Testis (tissue), 3 donors: ENCODE measurements around the gene ATP8A1. TPM values are rescaled to one million over a fixed set of nuclear protein-coding genes. Genes with fewer than 3 reads are reported as not detected.

Experiments used
- DNase-seq: peaks from one replicate; pipeline ENCODE4 v3.0.0-alpha.2; 2019
- H3K27ac ChIP-seq, 2 donors: fragments of 200-600 bp; sonication (generic); one replicate each; pipeline ENCODE4 v1.5.1; 2019
- H3K27me3 ChIP-seq: fragments of 200-600 bp; sonication (generic); one replicate; pipeline ENCODE4 v1.5.1; 2019
- H3K36me3 ChIP-seq: fragments of 200-600 bp; sonication (generic); one replicate; pipeline ENCODE4 v1.5.1; 2017; ENCODE audit warnings: low read depth; ENCODE audit errors: missing control alignments
- H3K4me1 ChIP-seq: fragments of 200-600 bp; sonication (generic); one replicate; pipeline ENCODE4 v1.5.1; 2019
- H3K4me3 ChIP-seq, 2 donors: fragments of 200-600 bp; sonication (generic); one replicate each; pipeline ENCODE4 v1.5.1; 2017 to 2019
- H3K9me3 ChIP-seq: fragments of 200-600 bp; sonication (generic); one replicate; pipeline ENCODE4 v1.5.1; 2017
- POLR2A ChIP-seq: fragments of 450-650 bp; IDR thresholded peaks from one replicate; pipeline ENCODE4 v1.6.1; 2017; ENCODE audit warnings: antibody characterized with exemption, mild to moderate bottlenecking, moderate library complexity
- WGBS, 2 donors: methylation state at CpG; one replicate each; pipeline ENCODE4 v1.1.5; 2018; 5-methylcytosine and 5-hydroxymethylcytosine counted together
- intact Hi-C: fragments of 100-400 bp; cut with DNase I; formaldehyde crosslinking; loops from one replicate; pipeline ENCODE4 v1.15.1; 2023; ENCODE audit warnings: low total_unique reads
- polyA plus RNA-seq: library from polyadenylated mRNA; stranded (reverse); fragments of 350-450 nt; fragmentation: Illumina TruSeq; extraction: RNeasy Lipid Tissue Mini Kit (QIAGEN cat#74804); gene quantifications from one replicate; pipeline ENCODE4 v1.2.3, GENCODE V29; 2014; ENCODE audit warnings: low read depth, low replicate concordance; ENCODE audit not compliant: insufficient read depth
- total RNA-seq, 2 donors: library from RNA; depleted of rRNA; stranded (reverse); fragments of >200 nt; gene quantifications; one replicate each; pipeline ENCODE4 v1.2.3, GENCODE V29; 2016
- TF ChIP-seq, protein P1 (sequence below), 3 experiments: fragments of 450-650 bp in 2 of 3; fragments of 200-600 bp in 1 of 3; sonication (generic) in 1 of 3; IDR thresholded peaks; one replicate each; pipeline ENCODE4 v1.5.1; 2016 to 2019; ENCODE audit warnings: antibody characterized with exemption in 3 of 3, mild to moderate bottlenecking in 2 of 3, moderate library complexity in 1 of 3

ATP8A1 gene
- total and polyA plus RNA-seq, 3 donors from 2014 or later: 5.5 to 32.5 (median 18.8) TPM

DNA sequence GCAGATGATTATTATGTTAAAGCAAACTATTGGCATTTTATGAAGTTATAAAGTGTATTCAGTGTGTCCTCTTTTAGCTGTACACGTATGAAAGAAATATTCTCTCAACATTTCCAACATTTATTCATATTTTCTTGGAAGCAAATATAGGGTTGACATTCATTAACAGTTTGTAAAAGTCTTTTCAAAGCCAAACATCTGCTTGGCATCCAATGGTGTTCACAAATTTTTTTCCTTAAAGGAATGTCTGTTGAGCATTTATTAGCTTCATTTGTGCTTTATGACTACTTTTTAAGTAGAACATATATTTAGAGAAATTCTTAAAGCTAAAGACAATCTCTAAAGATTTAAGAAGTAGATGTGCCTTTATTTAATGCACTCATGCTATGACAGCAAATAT is 176.6 kb downstream of the ATP8A1 start:
- 74 to 77% methylated on average over 1 of the region's 1 CpG for WGBS, 2 donors
- Histone ChIP-seq H3K36me3 (no peaks in the 10 kb centered on the region), H3K9me3 (no peaks in the 10 kb centered on the region), H3K4me1 (no peaks in the 10 kb centered on the region), H3K4me3 (no peak overlapping the region), H3K27ac (no peak overlapping the region), H3K27me3 (no peaks in the 10 kb centered on the region)
- no peak for DNase-seq
- intact Hi-C loops: no loop called here
- no peak for TF ChIP-seq POLR2A
- TF ChIP-seq, protein P1, sequence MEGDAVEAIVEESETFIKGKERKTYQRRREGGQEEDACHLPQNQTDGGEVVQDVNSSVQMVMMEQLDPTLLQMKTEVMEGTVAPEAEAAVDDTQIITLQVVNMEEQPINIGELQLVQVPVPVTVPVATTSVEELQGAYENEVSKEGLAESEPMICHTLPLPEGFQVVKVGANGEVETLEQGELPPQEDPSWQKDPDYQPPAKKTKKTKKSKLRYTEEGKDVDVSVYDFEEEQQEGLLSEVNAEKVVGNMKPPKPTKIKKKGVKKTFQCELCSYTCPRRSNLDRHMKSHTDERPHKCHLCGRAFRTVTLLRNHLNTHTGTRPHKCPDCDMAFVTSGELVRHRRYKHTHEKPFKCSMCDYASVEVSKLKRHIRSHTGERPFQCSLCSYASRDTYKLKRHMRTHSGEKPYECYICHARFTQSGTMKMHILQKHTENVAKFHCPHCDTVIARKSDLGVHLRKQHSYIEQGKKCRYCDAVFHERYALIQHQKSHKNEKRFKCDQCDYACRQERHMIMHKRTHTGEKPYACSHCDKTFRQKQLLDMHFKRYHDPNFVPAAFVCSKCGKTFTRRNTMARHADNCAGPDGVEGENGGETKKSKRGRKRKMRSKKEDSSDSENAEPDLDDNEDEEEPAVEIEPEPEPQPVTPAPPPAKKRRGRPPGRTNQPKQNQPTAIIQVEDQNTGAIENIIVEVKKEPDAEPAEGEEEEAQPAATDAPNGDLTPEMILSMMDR (IDR thresholded peaks at IDR 0.05): no peak

DNA sequence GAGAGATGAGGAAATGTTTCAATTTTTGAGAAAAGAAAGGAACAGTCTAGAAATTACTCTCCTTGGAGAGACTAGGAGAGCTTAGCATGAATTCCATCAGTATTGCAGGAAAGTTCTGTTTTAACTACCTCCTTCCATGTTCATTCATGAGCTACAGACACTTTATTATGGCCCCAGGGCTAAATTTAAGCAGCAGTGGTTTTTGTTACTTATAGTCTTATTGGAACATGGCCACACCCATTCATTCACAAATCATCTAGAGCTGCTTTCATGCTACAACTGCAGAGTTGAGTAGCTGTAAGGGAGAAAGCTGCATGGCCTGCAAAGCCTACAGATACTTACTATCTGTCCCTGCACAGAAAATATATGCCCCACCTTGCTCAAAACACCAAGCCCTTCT is 178.0 kb downstream of the ATP8A1 start:
- Histone ChIP-seq H3K4me1 (no peaks in the 10 kb centered on the region), H3K36me3 (no peaks in the 10 kb centered on the region), H3K4me3 (no peak overlapping the region), H3K27me3 (no peaks in the 10 kb centered on the region), H3K9me3 (no peaks in the 10 kb centered on the region), H3K27ac (no peak overlapping the region)
- DNase-seq: no peak
- intact Hi-C loops: no loop called here
- TF ChIP-seq POLR2A: no peak
- TF ChIP-seq, protein P1 (IDR thresholded peaks at IDR 0.05): no peak

GRCh38 chr4:42478509-42478908 is 178.4 kb downstream of the ATP8A1 start:
- 79 to 98% methylated on average over 2 of the region's 2 CpGs for WGBS, 2 donors
- intact Hi-C loops: no loop called here
- no peaks in the 10 kb centered on the region for H3K36me3 ChIP-seq
- H3K9me3 ChIP-seq: no peaks in the 10 kb centered on the region
- no peak overlapping the region for H3K27ac ChIP-seq
- no peaks in the 10 kb centered on the region for H3K4me1 ChIP-seq
- TF ChIP-seq, protein P1 (IDR thresholded peaks at IDR 0.05): no peak
- TF ChIP-seq POLR2A: no peak
- DNase-seq: no peak
- H3K27me3 ChIP-seq: no peaks in the 10 kb centered on the region
- no peak overlapping the region for H3K4me3 ChIP-seq

DNA sequence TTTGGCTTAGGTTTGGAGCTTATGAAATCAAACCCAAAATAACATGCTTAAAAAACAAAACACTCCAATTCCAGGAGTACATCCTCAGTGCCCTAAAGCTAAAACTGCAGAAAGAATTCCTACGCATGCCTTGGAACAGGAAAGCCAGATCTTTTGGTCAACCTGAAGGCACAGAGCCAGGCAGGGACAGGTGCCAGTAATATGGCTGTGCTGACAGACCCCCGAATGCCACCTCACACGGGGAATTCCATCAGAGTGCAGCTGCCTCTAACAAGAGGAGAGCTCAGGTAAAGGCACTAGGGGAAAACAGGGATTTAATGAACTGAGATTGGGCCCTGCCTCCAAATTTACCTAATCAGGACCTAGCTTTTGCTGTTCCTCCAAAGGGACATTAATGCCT is 182.5 kb downstream of the ATP8A1 start:
- Histone ChIP-seq H3K4me1 (no peaks in the 10 kb centered on the region), H3K36me3 (no peaks in the 10 kb centered on the region), H3K9me3 (no peaks in the 10 kb centered on the region), H3K4me3 (no peak overlapping the region), H3K27ac (no peak overlapping the region), H3K27me3 (no peaks in the 10 kb centered on the region)
- no peak for TF ChIP-seq POLR2A
- TF ChIP-seq, protein P1 (IDR thresholded peaks at IDR 0.05): no peak
- 51 to 59% methylated on average over 3 of the region's 3 CpGs for WGBS, 2 donors
- DNase-seq: no peak
- intact Hi-C loops: no loop called here

DNA sequence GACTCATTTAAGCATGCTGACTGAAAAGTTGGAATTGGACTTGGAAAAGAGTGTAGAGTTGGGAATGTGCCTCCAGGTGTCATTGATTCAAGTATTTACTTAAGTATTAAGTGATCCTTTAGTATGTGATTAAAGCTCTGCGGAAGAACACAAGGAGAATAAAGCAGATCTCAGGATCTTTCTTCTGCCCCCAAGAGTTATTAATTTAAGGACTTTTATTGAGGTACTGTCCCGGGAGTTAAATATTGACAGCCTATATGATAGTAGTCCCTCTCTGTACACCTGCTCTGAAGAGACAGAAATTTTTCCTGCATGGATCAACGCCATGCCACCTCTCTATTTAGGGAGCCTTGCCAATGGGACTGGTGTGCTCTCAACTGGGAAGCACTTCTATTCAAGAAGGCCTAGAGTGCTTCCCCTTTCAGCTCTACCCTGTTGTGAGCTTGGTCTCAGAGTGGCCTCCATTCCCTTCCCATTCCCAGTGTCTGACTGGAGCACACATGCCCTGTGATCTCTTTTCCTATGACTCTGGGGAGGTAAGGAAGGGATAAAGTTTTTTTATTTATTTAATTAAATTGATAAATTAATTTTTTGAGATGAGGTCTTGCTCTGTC is 183.7 kb downstream of the ATP8A1 start:
- H3K4me3 ChIP-seq: no peak overlapping the region
- H3K4me1 ChIP-seq: no peaks in the 10 kb centered on the region
- H3K36me3 ChIP-seq: no peaks in the 10 kb centered on the region
- WGBS, 2 donors: 95 to 98% methylated on average over 3 of the region's 3 CpGs
- H3K27ac ChIP-seq: no peak overlapping the region
- no peak for TF ChIP-seq POLR2A
- TF ChIP-seq, protein P1 (IDR thresholded peaks at IDR 0.05): no peak
- no peaks in the 10 kb centered on the region for H3K27me3 ChIP-seq
- DNase-seq: no peak
- no peaks in the 10 kb centered on the region for H3K9me3 ChIP-seq
- intact Hi-C loops: no loop called here
